GM18861 (cell line): ENCODE results near the gene UNC93B1.
A peak's percentile ranks its signal among the peaks of the same experiment; 100 is the strongest.

Experiments used
- ATAC-seq: cut with Tn5 transposase; IDR thresholded peaks from one replicate; pipeline ENCODE4 v1.9.1; 2021; ENCODE audit not compliant: unreplicated experiment

The UNC93B1 gene

GRCh38 chr11:68003846-68004550, at the start of gene UNC93B1:
Gene UNC93B1 (minus strand): TSS chr11:68004097. CDS start chr11:68004043, 54 bp downstream.
- ATAC-seq, result peak; percentile 43

- no peak for ATAC-seq
These were observed 49.2 kb upstream of the UNC93B1 start for GRCh38 chr11:68053117-68053516.

- ATAC-seq, result no peak
These were observed 48.4 kb upstream of the UNC93B1 start for GRCh38 chr11:68052137-68052873.

GRCh38 chr11:68051191-68052136, 47.6 kb upstream of the UNC93B1 start:
- ATAC-seq, result no peak

GRCh38 chr11:68050371-68050841, 46.5 kb upstream of the UNC93B1 start:
- ATAC-seq, result no peak

- ATAC-seq, result no peak
These were observed 45.8 kb upstream of the UNC93B1 start for GRCh38 chr11:68049509-68050370.

- no peak for ATAC-seq
These were observed 45.0 kb upstream of the UNC93B1 start for GRCh38 chr11:68048681-68049508.

- ATAC-seq, result no peak
These were observed 43.8 kb upstream of the UNC93B1 start for GRCh38 chr11:68047437-68048290.

GRCh38 chr11:68044898-68045351, 41.0 kb upstream of the UNC93B1 start:
- no peak for ATAC-seq

- no peak for ATAC-seq
These were observed 40.4 kb upstream of the UNC93B1 start for GRCh38 chr11:68044145-68044813.

GRCh38 chr11:68043349-68044144, 39.6 kb upstream of the UNC93B1 start:
- ATAC-seq, result no peak

- no peak for ATAC-seq
These were observed 39.1 kb upstream of the UNC93B1 start for GRCh38 chr11:68043029-68043348.

GRCh38 chr11:68042219-68043028, 38.5 kb upstream of the UNC93B1 start:
- ATAC-seq, result no peak

GRCh38 chr11:68041617-68042218, 37.8 kb upstream of the UNC93B1 start:
- ATAC-seq, result no peak

- ATAC-seq, result no peak
These were observed 37.2 kb upstream of the UNC93B1 start for GRCh38 chr11:68040957-68041591.
